ENCODE data around the gene AKT1S1.
A peak's percentile ranks its signal among the peaks of the same experiment; 100 is the strongest.

Gene AKT1S1

DNA sequence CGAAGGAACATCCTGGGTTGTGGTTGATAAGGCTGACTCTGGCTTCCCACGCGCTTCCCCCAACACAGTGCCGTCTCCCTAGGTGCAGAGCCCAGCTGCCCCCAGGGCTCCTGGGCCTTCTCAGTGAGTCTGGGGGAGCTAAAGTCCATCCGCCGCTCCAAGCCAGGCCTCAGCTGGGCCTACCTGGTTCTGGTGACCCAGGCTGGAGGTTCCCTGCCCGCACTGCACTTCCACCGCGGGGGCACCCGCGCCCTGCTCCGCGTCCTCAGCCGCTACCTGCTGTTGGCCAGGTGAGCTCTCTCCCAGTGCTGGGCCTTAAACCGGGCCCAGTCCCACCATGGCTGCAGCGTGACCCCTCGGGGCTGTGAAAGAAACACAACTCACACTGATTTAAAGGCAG lies 4.0 kb upstream of the AKT1S1 start:
- no peak overlapping the region for H3K27ac Mint-ChIP-seq
- no peaks in the 10 kb centered on the region for H3K9me3 Mint-ChIP-seq
- H3K4me1 Mint-ChIP-seq (ENCODE audit: low read depth) = peaks cover 19% of the 10 kb centered on the region

DNA sequence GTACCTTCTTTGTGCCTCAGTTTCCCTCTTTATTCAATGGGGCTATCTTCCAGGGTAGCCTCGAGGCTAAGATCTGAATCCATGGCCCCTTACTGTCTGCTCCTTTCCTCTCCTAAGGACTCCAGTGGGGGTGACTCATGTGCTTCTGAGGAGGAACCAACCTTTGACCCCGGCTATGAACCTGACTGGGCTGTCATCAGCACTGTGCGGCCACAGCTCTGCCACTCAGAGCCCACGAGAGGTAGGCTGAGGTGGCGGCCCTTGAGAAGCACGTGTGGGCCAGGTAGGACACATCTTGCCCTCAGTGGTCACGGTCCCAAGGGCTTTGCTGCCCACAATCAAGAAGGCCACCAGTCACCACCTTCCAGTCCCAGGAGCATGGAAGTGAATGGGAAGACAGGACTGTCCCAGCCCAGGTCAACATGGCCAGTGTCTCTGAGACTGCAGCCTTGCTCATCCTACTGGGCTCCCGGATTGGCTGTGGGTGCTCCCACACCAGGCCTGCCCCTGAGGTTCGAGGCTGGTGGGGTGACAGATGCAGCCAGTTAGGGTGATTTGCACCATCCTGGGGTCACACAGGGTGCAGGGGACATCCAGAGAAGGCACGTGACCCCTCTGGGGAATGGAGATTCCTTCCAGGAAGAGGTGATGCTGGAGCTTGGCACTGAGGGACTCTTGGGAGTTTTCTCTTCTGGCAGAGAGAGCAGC lies 3.2 kb upstream of the AKT1S1 start:
- Mint-ChIP-seq H3K27me3 (no peaks in the 10 kb centered on the region), H3K4me1 (ENCODE audit: low read depth) (peaks cover 24% of the 10 kb centered on the region), H3K4me3 (peak overlapping the region; percentile 10), H3K27ac (no peak overlapping the region), H3K9me3 (no peaks in the 10 kb centered on the region), H3K36me3 (ENCODE audit: low read depth) (peaks cover 64% of the 10 kb centered on the region)
- DNase-seq = no peak

More for the DNA sequence above, 4.0 kb upstream of the AKT1S1 start:
- H3K4me3 Mint-ChIP-seq = no peak overlapping the region
- H3K27me3 Mint-ChIP-seq = no peaks in the 10 kb centered on the region
- H3K36me3 Mint-ChIP-seq (ENCODE audit: low read depth) = peaks cover 69% of the 10 kb centered on the region
- DNase-seq = no peak

DNA sequence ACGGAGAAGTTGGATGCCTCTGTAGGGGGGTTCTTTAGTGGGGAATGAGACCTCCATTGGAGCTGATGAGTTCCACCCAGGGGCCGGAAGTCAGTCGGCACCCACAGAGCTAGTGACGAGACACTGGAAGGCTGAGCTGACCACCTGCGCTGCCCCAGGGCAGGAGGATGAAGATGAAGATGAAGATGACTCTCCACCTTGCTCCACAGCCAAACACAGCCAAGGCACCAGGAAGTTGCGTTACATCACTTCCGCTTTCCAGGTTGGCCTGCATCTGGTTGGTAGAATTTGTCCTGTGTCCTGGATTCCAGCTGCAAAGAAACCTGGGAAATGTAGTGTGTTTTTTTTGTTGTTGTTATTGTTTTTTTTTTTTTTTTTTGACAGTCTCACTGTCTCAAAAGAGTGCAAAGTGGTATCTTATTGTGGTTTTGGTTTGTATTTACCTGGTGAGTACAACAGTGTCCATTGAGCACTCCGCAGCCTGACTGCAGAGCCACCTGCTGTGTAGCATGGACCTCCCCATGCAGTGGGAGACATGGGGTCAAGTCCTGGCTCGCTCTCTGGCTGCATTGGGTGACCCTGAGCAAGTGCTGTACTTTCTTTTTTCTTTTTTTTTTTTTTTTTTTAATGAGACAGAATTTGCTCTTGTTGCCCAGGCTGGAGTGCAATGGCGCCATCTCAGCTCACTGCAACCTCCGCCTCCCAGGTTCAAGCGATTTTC lies 2.2 kb upstream of the AKT1S1 start:
- no peak for DNase-seq
- no peak overlapping the region for H3K27ac Mint-ChIP-seq
- no peaks in the 10 kb centered on the region for H3K9me3 Mint-ChIP-seq
- H3K4me3 Mint-ChIP-seq = no peak overlapping the region
- H3K4me1 Mint-ChIP-seq (ENCODE audit: low read depth) = peaks cover 33% of the 10 kb centered on the region
- H3K27me3 Mint-ChIP-seq = no peaks in the 10 kb centered on the region
- peaks cover 63% of the 10 kb centered on the region for H3K36me3 Mint-ChIP-seq (ENCODE audit: low read depth)

DNA sequence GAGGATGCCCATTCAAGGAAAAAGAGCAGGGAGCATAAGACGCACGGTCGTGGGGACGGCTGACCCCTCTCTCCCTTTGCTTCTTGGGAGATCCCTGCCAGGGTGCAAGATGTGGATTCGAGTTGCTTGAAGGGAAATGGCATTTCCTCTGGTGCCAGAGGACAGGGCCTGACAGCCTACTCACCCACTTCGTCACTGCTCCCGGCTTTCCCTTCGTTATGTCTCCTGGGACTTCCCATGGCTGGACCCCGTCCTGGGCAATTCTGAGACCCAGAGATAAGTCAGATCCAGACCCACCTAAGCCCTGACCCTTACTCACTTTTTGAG lies 1.6 kb upstream of the AKT1S1 start:
- Mint-ChIP-seq H3K27me3 (no peaks in the 10 kb centered on the region), H3K4me1 (ENCODE audit: low read depth) (peaks cover 36% of the 10 kb centered on the region), H3K36me3 (ENCODE audit: low read depth) (peaks cover 63% of the 10 kb centered on the region), H3K27ac (no peak overlapping the region), H3K4me3 (no peak overlapping the region), H3K9me3 (no peaks in the 10 kb centered on the region)
- no peak for DNase-seq

DNA sequence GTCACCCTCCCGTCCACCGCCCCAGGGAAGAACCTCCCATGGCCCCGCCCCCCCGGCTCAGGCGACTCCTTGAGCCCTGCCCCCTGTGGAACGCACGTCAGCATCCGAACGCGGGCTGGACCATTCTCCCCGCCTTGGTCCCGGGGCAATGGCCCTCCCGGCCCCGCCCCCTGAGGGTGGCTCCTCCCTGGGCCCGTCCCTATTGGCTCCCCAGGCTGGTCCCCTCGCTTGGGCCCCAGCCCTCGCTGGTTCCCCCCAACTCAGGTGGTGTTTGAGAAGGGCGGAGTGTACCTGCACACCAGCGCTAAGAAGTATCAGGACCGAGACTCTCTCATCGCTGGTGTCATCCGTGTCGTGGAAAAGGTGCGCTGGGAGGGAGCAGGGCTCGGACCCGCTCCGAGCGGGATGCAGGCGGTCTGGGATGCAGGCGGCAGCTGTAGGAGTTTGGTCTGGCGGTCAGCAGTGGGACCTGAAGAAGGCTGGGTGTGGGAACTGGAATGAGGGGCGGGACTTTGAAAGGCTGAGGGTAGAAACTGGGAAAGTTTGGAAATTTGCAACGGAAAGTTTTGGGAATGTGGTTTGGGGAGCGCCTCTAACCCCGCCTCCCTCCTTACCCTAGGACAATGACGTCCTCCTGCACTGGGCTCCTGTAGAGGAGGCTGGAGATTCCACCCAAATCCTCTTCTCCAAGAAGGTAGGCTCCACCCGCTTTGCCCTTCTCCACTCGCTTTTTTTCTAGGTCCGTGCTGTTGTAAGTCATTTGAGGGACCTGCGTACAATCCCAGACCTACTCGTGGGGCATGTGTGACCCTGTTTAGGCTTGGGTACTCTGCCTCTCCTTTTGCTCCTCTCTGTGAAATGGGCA lies 956 bp upstream of the AKT1S1 start:
- peaks cover 38% of the 10 kb centered on the region for H3K4me1 Mint-ChIP-seq (ENCODE audit: low read depth)
- peak; percentile 99 for DNase-seq
- no peaks in the 10 kb centered on the region for H3K27me3 Mint-ChIP-seq
- peaks cover 61% of the 10 kb centered on the region for H3K36me3 Mint-ChIP-seq (ENCODE audit: low read depth)
- H3K4me3 Mint-ChIP-seq = no peak overlapping the region
- H3K27ac Mint-ChIP-seq = no peak overlapping the region
- H3K9me3 Mint-ChIP-seq = no peaks in the 10 kb centered on the region

GRCh38 chr19:49876422-49877019 lies 634 bp downstream of the AKT1S1 start:
- no peaks in the 10 kb centered on the region for H3K27me3 Mint-ChIP-seq
- no peak overlapping the region for H3K4me3 Mint-ChIP-seq
- DNase-seq = peak; percentile 98
- peaks cover 48% of the 10 kb centered on the region for H3K4me1 Mint-ChIP-seq (ENCODE audit: low read depth)
- H3K36me3 Mint-ChIP-seq (ENCODE audit: low read depth) = peaks cover 59% of the 10 kb centered on the region
- no peaks in the 10 kb centered on the region for H3K9me3 Mint-ChIP-seq
- H3K27ac Mint-ChIP-seq = no peak overlapping the region

DNA sequence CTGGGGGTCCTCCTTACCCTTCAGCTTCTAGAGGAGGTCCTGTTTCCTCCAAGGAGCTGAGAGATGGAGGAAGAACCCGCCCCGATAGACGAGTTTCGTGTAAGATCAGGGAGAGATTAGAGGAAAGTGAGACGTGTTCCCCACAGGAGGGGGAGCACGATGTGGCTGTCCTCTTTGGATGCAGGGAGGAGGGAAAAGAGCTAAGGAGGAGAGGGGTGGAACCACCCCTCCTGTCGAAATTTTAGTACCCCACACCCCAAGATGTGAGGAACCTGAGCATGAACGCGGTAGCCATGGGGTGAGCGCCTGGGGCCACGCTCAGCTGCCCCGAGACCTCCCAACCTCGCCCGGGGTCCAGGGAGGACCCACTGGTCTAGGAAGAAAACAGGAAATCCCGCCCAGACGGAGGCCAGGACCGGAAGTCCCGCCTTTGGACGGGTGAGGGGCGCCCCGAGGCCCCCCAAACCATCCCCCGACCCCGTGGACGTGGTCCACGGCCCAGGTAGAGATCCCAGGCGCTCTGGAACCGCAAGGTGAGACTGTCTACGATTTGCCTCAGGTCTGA lies 1.2 kb downstream of the AKT1S1 start:
- Mint-ChIP-seq H3K27me3 (no peaks in the 10 kb centered on the region), H3K4me1 (ENCODE audit: low read depth) (peaks cover 48% of the 10 kb centered on the region), H3K27ac (no peak overlapping the region), H3K4me3 (no peak overlapping the region), H3K36me3 (ENCODE audit: low read depth) (peaks cover 58% of the 10 kb centered on the region), H3K9me3 (no peaks in the 10 kb centered on the region)
- peak; percentile 80 for DNase-seq

DNA sequence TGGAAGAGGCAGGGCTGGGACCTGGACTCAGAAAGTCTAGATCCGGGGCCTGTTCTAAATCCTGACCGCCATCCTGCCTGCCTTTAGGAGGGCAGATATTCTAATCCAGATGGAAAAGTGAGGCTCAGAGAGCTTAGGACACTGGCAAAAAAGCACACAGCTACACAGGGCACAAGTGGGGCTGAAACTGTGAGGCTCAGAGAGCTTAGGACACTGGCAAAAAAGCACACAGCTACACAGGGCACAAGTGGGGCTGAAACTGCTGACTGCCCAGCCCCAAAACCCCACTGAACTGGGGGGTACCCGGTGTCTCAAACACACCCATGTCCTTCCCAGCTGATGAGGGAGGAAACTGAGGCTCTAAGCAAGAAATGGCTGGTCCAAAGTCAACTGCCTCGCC lies 2.0 kb downstream of the AKT1S1 start:
- no peak overlapping the region for H3K27ac Mint-ChIP-seq
- no peak overlapping the region for H3K4me3 Mint-ChIP-seq
- peaks cover 57% of the 10 kb centered on the region for H3K36me3 Mint-ChIP-seq (ENCODE audit: low read depth)

DNA sequence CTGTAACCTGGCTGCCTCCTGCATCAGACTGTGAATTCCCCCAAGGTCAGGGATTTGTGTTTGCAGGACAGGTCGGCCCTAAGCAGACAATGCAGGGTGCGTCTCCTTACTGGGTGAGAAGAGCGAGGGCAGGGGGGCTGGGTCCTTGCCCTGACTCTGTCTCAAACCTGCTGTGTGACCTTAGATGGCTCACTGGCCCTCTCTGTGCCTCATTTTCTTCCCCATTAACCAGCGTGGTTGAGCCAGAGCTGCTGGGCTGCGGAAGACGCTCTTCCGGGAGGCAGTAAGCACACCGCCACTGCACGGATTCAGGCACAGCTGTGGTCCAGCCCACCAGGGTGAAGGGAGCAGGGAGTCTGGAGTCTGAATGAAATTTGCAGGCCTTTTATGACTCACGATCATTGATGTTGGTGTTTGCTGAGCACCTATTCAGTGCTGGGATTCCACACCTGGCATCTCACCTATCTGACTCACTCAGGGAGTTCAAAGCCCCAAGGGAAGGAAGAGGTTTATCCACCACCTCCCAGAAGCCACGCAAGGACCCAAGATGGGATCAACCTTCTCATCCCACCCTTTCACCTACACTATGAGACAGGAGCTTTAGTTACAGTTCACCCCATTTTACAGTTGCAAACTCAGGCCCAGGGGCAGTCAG lies 2.5 kb downstream of the AKT1S1 start:
- no peaks in the 10 kb centered on the region for H3K27me3 Mint-ChIP-seq
- peaks cover 55% of the 10 kb centered on the region for H3K4me1 Mint-ChIP-seq (ENCODE audit: low read depth)
- H3K9me3 Mint-ChIP-seq = no peaks in the 10 kb centered on the region
- peak overlapping the region; percentile 6 for H3K4me3 Mint-ChIP-seq
- H3K36me3 Mint-ChIP-seq (ENCODE audit: low read depth) = peaks cover 54% of the 10 kb centered on the region
- DNase-seq = no peak
- no peak overlapping the region for H3K27ac Mint-ChIP-seq

More for the DNA sequence above, 2.0 kb downstream of the AKT1S1 start:
- Mint-ChIP-seq H3K27me3 (no peaks in the 10 kb centered on the region), H3K4me1 (ENCODE audit: low read depth) (peaks cover 54% of the 10 kb centered on the region), H3K9me3 (no peaks in the 10 kb centered on the region)
- DNase-seq = no peak

DNA sequence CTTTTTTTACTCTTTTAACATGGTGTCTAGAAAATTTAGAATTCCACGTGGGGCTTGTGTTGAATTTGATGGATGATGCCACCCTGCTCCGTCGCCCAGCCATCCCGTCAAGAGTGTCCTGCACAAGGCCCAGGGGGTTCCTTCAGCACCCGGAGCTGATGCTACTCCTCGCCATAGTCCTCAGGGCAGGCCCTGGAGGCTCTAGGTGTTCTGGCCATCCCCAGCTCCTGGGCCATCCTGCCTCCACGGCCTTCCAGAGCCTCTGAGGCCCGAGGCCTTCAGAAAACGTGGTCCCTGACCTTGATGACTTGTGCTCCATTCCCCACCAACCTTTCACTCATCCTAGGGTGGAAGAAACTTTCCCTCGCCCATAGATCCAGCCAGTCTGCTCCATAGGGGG lies 3.3 kb downstream of the AKT1S1 start:
- no peak for DNase-seq
- Mint-ChIP-seq H3K27ac (no peak overlapping the region), H3K4me3 (peak overlapping the region; percentile 15), H3K9me3 (no peaks in the 10 kb centered on the region), H3K36me3 (ENCODE audit: low read depth) (peaks cover 47% of the 10 kb centered on the region), H3K27me3 (no peaks in the 10 kb centered on the region), H3K4me1 (ENCODE audit: low read depth) (peaks cover 48% of the 10 kb centered on the region)

DNA sequence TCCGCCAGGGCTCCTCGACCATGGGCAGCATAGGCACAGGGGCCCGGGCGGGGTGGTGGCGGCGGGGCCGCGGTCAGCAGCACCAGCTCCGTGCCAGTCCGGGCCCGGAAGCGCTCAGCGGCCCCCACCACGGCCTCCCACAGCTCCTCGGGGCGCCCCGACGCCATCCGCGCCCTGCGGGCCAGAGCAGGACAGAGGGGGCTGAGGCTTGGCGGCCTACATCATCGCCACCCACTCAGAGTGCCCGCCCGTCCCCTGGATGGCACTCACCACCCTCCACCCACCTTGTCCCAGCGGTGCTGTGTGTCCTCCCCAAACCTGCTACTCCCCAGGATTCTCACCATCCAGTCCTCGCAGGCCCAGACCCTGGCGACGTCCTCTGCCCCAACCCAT lies 4.0 kb downstream of the AKT1S1 start:
- peak overlapping the region; percentile 18 for H3K27ac Mint-ChIP-seq
- no peak for DNase-seq
- H3K4me3 Mint-ChIP-seq = no peak overlapping the region
- H3K36me3 Mint-ChIP-seq (ENCODE audit: low read depth) = peaks cover 43% of the 10 kb centered on the region
- peaks cover 40% of the 10 kb centered on the region for H3K4me1 Mint-ChIP-seq (ENCODE audit: low read depth)
- H3K9me3 Mint-ChIP-seq = no peaks in the 10 kb centered on the region
- no peaks in the 10 kb centered on the region for H3K27me3 Mint-ChIP-seq

DNA sequence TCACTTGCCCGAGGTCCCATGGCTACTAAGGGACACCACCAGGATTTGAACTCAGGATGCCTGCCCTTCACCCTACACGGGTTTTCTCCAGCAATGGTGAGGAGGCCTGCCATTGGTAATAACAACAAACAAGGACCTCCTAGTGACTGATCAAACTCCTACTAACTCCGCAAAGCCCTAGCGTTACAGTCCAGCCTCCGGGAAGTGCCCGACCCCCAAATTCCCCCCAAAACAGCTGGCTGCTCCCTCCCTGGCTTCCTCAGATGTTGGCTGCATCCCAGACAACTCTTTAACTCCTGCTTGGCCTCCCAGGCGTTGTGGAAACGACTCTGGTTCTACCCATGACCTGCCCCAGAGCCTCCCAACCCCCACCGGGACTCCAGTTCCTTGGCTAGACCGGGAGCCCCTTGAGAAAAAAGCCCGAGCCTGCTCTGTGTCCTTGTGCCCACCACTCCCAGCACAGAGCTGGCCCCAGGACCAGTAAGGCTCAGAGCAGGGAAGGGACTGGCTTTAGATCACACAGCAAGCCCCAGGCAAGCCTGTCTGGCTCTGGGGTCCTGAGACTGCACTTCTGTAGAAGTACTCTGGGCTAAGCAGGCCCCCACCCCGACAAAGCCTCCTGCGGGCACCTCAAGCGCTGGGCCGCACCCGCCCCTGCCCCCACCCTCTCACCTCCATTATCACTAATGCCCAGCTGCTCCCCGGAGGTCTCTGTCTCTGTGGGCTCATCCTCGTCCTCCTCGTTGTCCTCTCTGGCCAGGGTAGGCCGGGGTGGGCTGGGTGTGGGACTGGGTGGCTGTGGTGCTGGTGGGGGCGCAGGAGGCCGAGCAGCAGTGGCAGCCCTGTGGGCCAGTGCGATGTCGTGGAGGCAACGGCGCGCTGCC lies 4.7 kb downstream of the AKT1S1 start:
- Mint-ChIP-seq H3K36me3 (ENCODE audit: low read depth) (peaks cover 43% of the 10 kb centered on the region), H3K4me1 (ENCODE audit: low read depth) (peaks cover 38% of the 10 kb centered on the region), H3K27me3 (no peaks in the 10 kb centered on the region), H3K9me3 (no peaks in the 10 kb centered on the region), H3K27ac (peak overlapping the region; percentile 84), H3K4me3 (no peak overlapping the region)
- DNase-seq = no peak

DNA sequence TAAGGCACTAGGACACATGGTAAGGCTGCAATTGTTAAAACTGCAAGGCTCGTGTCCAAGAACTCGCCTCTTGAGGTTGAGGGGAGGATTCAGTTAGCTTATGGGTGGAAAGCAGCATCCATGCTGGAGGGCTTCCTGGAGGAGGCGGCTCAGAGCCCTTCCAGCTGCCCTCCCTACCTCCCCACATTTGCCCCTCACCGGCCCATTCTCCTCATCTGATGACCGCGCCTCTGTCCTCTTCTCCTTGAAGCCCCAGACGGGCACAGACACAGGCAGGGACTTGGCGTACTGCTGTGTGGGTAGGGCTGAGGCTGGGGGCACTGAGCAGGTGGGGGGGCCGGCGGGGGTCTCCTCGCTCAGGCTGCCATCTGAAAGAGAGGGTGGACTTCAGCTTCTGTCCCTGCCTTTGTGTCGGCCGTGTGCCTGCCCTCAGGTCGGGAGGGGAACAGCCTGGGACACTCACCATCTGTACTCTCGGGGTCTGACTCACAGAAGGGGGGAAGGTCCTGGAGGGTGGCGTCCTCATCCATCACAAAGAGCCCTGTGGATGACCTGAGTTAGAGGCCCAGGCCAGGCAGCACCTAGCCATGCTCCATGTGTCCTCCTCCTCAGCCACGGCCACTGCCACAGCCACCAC lies 5.7 kb downstream of the AKT1S1 start:
- Mint-ChIP-seq H3K36me3 (ENCODE audit: low read depth) (peaks cover 50% of the 10 kb centered on the region), H3K9me3 (no peaks in the 10 kb centered on the region), H3K4me3 (no peak overlapping the region), H3K27ac (peak overlapping the region; percentile 84), H3K27me3 (no peaks in the 10 kb centered on the region), H3K4me1 (ENCODE audit: low read depth) (peaks cover 43% of the 10 kb centered on the region)
- no peak for DNase-seq

Measured in activated T-cell treated with anti-CD3 and anti-CD28 coated beads, Interleukin-2, amount 50 U/mL, for 24 hours (primary cell).